ENCODE data around the gene FAM186B.

The FAM186B gene

DNA sequence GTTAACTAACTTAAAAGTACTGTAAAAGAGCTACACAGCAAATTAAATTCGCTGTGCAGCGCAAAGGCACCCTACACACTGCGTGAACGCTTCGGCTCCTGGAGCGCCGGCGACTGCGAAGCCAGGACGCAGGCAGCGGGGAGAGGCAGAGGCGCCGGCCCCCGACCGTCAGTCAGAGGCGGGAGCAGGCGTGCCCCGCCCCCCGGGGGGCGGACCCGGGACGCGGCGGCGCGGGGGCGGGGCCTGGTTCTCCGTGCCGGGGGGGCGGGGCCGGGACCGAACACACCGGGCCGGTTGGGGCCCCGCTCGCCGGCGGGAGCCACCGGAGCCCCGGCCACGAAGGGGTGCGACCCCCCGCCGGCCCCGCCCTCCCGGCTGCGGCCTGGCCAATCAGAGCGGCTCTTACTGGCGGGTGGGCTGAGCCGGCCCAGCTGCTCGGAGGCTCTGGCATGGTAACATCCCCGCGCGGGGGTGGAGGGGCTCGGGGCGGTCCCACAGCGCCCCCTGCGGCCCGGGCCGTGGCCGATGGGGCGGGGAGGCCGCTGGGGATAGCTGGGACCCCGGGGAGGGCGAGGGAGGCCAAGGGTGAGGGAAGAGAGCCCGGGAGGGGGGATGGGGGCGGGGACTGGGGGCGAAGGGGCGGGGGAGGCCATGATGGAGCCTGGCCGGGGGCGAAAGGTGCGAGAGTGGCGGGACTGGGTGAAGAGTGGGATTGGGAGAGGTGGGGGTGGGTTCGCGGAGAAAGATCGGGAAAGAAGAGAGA is 17.9 kb upstream of the FAM186B start, which contains the start of gene PRPF40B (continued):
- 0 out of 2 replicates have a peak, but pooled peaks have one; percentile 10 for TF ChIP-seq ZNF843 (tag by site-specific recombination; IDR thresholded peaks at IDR 0.05)
- TF ChIP-seq ZNF16 (tag by site-specific recombination; IDR thresholded peaks at IDR 0.05; ENCODE audit: low read depth), result no peak
- TF ChIP-seq ZNF214 (tag by site-specific recombination; IDR thresholded peaks at IDR 0.05; ENCODE audit: borderline replicate concordance), result no peak
- TF ChIP-seq, protein P1, sequence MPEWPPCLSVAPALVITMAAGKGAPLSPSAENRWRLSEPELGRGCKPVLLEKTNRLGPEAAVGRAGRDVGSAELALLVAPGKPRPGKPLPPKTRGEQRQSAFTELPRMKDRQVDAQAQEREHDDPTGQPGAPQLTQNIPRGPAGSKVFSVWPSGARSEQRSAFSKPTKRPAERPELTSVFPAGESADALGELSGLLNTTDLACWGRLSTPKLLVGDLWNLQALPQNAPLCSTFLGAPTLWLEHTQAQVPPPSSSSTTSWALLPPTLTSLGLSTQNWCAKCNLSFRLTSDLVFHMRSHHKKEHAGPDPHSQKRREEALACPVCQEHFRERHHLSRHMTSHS (tag by site-specific recombination; IDR thresholded peaks at IDR 0.05), result no peak
- TF ChIP-seq WT1 (tag by site-specific recombination; IDR thresholded peaks at IDR 0.05), result no peak
- TF ChIP-seq ZFP37 (tag by site-specific recombination; IDR thresholded peaks at IDR 0.05), result no peak
- TF ChIP-seq OVOL3 (tag by site-specific recombination; IDR thresholded peaks at IDR 0.05), result no peak
- TF ChIP-seq SCRT2 (tag by site-specific recombination; IDR thresholded peaks at IDR 0.05), result no peak
- TF ChIP-seq ZNF416 (tag by site-specific recombination; IDR thresholded peaks at IDR 0.05), result no peak
- TF ChIP-seq, protein P2, sequence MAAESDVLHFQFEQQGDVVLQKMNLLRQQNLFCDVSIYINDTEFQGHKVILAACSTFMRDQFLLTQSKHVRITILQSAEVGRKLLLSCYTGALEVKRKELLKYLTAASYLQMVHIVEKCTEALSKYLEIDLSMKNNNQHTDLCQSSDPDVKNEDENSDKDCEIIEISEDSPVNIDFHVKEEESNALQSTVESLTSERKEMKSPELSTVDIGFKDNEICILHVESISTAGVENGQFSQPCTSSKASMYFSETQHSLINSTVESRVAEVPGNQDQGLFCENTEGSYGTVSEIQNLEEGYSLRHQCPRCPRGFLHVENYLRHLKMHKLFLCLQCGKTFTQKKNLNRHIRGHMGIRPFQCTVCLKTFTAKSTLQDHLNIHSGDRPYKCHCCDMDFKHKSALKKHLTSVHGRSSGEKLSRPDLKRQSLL (tag by site-specific recombination; IDR thresholded peaks at IDR 0.05), result peak; percentile 71; the same call in 1 of the 2 replicates
- TF ChIP-seq ZNF354C (tag by site-specific recombination; IDR thresholded peaks at IDR 0.05; ENCODE audit: borderline replicate concordance, low read depth), result no peak
- TF ChIP-seq KLF9 (tag by site-specific recombination; IDR thresholded peaks at IDR 0.05; ENCODE audit: low read depth), result peak; percentile 33
- no peak for TF ChIP-seq ZNF548 (tag by site-specific recombination; IDR thresholded peaks at IDR 0.05)
- TF ChIP-seq EGR2 (tag by site-specific recombination; IDR thresholded peaks at IDR 0.05; ENCODE audit: low read depth), result peak; percentile 47; the same call in 1 of the 2 replicates
- TF ChIP-seq ZNF138 (tag by site-specific recombination; IDR thresholded peaks at IDR 0.05; ENCODE audit: borderline replicate concordance), result no peak
- TF ChIP-seq ZNF585B (tag by site-specific recombination; IDR thresholded peaks at IDR 0.05), result no peak
- no peak; the same call in 1 of the 2 replicates for TF ChIP-seq ZXDB (tag by site-specific recombination; IDR thresholded peaks at IDR 0.05)
- TF ChIP-seq, protein P3, sequence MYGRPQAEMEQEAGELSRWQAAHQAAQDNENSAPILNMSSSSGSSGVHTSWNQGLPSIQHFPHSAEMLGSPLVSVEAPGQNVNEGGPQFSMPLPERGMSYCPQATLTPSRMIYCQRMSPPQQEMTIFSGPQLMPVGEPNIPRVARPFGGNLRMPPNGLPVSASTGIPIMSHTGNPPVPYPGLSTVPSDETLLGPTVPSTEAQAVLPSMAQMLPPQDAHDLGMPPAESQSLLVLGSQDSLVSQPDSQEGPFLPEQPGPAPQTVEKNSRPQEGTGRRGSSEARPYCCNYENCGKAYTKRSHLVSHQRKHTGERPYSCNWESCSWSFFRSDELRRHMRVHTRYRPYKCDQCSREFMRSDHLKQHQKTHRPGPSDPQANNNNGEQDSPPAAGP (tag by site-specific recombination; IDR thresholded peaks at IDR 0.05), result no peak
- no peak for TF ChIP-seq ZNF549 (tag by site-specific recombination; IDR thresholded peaks at IDR 0.05)
- TF ChIP-seq ZFP3 (tag by site-specific recombination; IDR thresholded peaks at IDR 0.05; ENCODE audit: low read depth), result no peak
- no peak for TF ChIP-seq ZNF23 (tag by site-specific recombination; IDR thresholded peaks at IDR 0.05; ENCODE audit: borderline replicate concordance)
- no peak for TF ChIP-seq YY2 (tag by site-specific recombination; IDR thresholded peaks at IDR 0.05)
- no peak for TF ChIP-seq ZNF133 (tag by site-specific recombination; IDR thresholded peaks at IDR 0.05)
- TF ChIP-seq ZNF426 (tag by site-specific recombination; IDR thresholded peaks at IDR 0.05), result no peak
- TF ChIP-seq ZNF596 (tag by site-specific recombination; IDR thresholded peaks at IDR 0.05), result peak; percentile 3; the same call in 1 of the 2 replicates
- no peak for TF ChIP-seq ZNF560 (tag by site-specific recombination; IDR thresholded peaks at IDR 0.05; ENCODE audit: borderline replicate concordance)
- no peak for TF ChIP-seq RBAK (tag by site-specific recombination; IDR thresholded peaks at IDR 0.05)
- TF ChIP-seq, protein P4, sequence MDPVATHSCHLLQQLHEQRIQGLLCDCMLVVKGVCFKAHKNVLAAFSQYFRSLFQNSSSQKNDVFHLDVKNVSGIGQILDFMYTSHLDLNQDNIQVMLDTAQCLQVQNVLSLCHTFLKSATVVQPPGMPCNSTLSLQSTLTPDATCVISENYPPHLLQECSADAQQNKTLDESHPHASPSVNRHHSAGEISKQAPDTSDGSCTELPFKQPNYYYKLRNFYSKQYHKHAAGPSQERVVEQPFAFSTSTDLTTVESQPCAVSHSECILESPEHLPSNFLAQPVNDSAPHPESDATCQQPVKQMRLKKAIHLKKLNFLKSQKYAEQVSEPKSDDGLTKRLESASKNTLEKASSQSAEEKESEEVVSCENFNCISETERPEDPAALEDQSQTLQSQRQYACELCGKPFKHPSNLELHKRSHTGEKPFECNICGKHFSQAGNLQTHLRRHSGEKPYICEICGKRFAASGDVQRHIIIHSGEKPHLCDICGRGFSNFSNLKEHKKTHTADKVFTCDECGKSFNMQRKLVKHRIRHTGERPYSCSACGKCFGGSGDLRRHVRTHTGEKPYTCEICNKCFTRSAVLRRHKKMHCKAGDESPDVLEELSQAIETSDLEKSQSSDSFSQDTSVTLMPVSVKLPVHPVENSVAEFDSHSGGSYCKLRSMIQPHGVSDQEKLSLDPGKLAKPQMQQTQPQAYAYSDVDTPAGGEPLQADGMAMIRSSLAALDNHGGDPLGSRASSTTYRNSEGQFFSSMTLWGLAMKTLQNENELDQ (tag by site-specific recombination; IDR thresholded peaks at IDR 0.05; ENCODE audit: low read depth), result no peak
- TF ChIP-seq, protein P5, sequence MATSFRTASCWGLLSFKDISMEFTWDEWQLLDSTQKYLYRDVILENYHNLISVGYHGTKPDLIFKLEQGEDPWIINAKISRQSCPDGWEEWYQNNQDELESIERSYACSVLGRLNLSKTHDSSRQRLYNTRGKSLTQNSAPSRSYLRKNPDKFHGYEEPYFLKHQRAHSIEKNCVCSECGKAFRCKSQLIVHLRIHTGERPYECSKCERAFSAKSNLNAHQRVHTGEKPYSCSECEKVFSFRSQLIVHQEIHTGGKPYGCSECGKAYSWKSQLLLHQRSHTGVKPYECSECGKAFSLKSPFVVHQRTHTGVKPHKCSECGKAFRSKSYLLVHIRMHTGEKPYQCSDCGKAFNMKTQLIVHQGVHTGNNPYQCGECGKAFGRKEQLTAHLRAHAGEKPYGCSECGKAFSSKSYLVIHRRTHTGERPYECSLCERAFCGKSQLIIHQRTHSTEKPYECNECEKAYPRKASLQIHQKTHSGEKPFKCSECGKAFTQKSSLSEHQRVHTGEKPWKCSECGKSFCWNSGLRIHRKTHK (tag by site-specific recombination; IDR thresholded peaks at IDR 0.05), result no peak
- TF ChIP-seq, protein P6, sequence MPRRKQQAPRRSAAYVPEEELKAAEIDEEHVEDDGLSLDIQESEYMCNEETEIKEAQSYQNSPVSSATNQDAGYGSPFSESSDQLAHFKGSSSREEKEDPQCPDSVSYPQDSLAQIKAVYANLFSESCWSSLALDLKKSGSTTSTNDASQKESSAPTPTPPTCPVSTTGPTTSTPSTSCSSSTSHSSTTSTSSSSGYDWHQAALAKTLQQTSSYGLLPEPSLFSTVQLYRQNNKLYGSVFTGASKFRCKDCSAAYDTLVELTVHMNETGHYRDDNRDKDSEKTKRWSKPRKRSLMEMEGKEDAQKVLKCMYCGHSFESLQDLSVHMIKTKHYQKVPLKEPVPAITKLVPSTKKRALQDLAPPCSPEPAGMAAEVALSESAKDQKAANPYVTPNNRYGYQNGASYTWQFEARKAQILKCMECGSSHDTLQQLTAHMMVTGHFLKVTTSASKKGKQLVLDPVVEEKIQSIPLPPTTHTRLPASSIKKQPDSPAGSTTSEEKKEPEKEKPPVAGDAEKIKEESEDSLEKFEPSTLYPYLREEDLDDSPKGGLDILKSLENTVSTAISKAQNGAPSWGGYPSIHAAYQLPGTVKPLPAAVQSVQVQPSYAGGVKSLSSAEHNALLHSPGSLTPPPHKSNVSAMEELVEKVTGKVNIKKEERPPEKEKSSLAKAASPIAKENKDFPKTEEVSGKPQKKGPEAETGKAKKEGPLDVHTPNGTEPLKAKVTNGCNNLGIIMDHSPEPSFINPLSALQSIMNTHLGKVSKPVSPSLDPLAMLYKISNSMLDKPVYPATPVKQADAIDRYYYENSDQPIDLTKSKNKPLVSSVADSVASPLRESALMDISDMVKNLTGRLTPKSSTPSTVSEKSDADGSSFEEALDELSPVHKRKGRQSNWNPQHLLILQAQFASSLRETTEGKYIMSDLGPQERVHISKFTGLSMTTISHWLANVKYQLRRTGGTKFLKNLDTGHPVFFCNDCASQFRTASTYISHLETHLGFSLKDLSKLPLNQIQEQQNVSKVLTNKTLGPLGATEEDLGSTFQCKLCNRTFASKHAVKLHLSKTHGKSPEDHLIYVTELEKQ (tag by site-specific recombination; IDR thresholded peaks at IDR 0.05; ENCODE audit: borderline replicate concordance), result no peak

All from HEK293 (cell line).